Trophoblast cell (in vitro differentiated cells and primary cell): ENCODE data around the gene ARAF.

Experiments
- DNase-seq, 2 donors: peaks; one replicate each; pipeline ENCODE4 v3.0.0-alpha.2; 2016
- H2AFZ ChIP-seq: 2 replicates; pipeline ENCODE4 v1.6.1; 2013; ENCODE audit warnings: low read length, moderate library complexity, mild to moderate bottlenecking; ENCODE audit not compliant: insufficient read depth, poor library complexity
- H2AK5ac ChIP-seq: 2 replicates; pipeline ENCODE4 v1.6.1; 2013; ENCODE audit warnings: mild to moderate bottlenecking, low read length
- H2BK120ac ChIP-seq: 2 replicates; pipeline ENCODE4 v1.6.1; 2013; ENCODE audit warnings: low read length, mild to moderate bottlenecking, moderate library complexity; ENCODE audit not compliant: insufficient read depth, poor library complexity
- H2BK12ac ChIP-seq: 2 replicates; pipeline ENCODE4 v1.6.1; 2013; ENCODE audit warnings: mild to moderate bottlenecking, low read length, moderate library complexity
- H2BK5ac ChIP-seq: 2 replicates; pipeline ENCODE4 v1.6.1; 2013; ENCODE audit warnings: low read length, low read depth, moderate library complexity, mild to moderate bottlenecking; ENCODE audit not compliant: poor library complexity
- H3K14ac ChIP-seq: 2 replicates; pipeline ENCODE4 v1.6.1; 2013; ENCODE audit warnings: mild to moderate bottlenecking, low read length
- H3K18ac ChIP-seq: 2 replicates; pipeline ENCODE4 v1.6.1; 2013; ENCODE audit warnings: mild to moderate bottlenecking, low read length
- H3K23ac ChIP-seq: 2 replicates; pipeline ENCODE4 v1.6.1; 2013; ENCODE audit warnings: low read length
- H3K27ac ChIP-seq: 2 replicates; pipeline ENCODE4 v1.5.1; 2013; ENCODE audit warnings: low read depth, mild to moderate bottlenecking, inconsistent platforms, low read length, moderate library complexity
- H3K27me3 ChIP-seq: 2 replicates; pipeline ENCODE4 v1.6.1; 2013; ENCODE audit warnings: inconsistent platforms, mild to moderate bottlenecking, low read length, moderate library complexity; ENCODE audit not compliant: insufficient read depth
- H3K36me3 ChIP-seq, 2 experiments: 1 replicate in 1 of 2; 2 replicates in 1 of 2; pipeline ENCODE4 v1.6.1; 2013; ENCODE audit warnings: low read length in 2 of 2, mild to moderate bottlenecking in 2 of 2, moderate library complexity in 1 of 2; ENCODE audit not compliant: insufficient read depth in 2 of 2, control insufficient read depth in 1 of 2
- H3K4ac ChIP-seq: 2 replicates; pipeline ENCODE4 v1.6.1; 2013; ENCODE audit warnings: low read depth, mild to moderate bottlenecking, low read length, moderate library complexity
- H3K4me1 ChIP-seq, 2 experiments: 1 replicate in 1 of 2; 2 replicates in 1 of 2; pipeline ENCODE4 v1.6.1; 2013; ENCODE audit warnings: low read length in 2 of 2, mild to moderate bottlenecking in 2 of 2, moderate library complexity in 1 of 2; ENCODE audit not compliant: insufficient read depth in 2 of 2, control insufficient read depth in 1 of 2
- H3K4me2 ChIP-seq: 2 replicates; pipeline ENCODE4 v1.6.1; 2013; ENCODE audit warnings: inconsistent platforms, mild to moderate bottlenecking, low read length, moderate library complexity
- H3K4me3 ChIP-seq: 2 replicates; pipeline ENCODE4 v1.5.1; 2013; ENCODE audit warnings: mild to moderate bottlenecking, low read depth, low read length, inconsistent platforms
- H3K79me1 ChIP-seq: one replicate; pipeline ENCODE4 v1.6.1; 2013; ENCODE audit warnings: low read length
- H3K79me2 ChIP-seq: 2 replicates; pipeline ENCODE4 v1.6.1; 2013; ENCODE audit warnings: low read length, mild to moderate bottlenecking; ENCODE audit not compliant: control insufficient read depth, insufficient read depth, poor library complexity
- H3K9ac ChIP-seq: 2 replicates; pipeline ENCODE4 v1.6.1; 2013; ENCODE audit warnings: mild to moderate bottlenecking, low read length
- H3K9me3 ChIP-seq: 2 replicates; pipeline ENCODE4 v1.6.1; 2013; ENCODE audit warnings: low read depth, mild to moderate bottlenecking, control low read depth, inconsistent platforms, low read length; ENCODE audit not compliant: insufficient read depth
- H4K12ac ChIP-seq: 2 replicates; pipeline ENCODE4 v1.6.1; 2013; ENCODE audit warnings: low read depth, mild to moderate bottlenecking, low read length, moderate library complexity
- H4K8ac ChIP-seq: 2 replicates; pipeline ENCODE4 v1.6.1; 2013; ENCODE audit warnings: low read depth, mild to moderate bottlenecking, low read length, moderate library complexity
- H4K91ac ChIP-seq: one replicate; pipeline ENCODE4 v1.6.1; 2013; ENCODE audit warnings: low read depth, mild to moderate bottlenecking, low read length, moderate library complexity
- WGBS: extraction: QIAGEN DNeasy Blood & Tissue Kit; methylation state at CpG from one replicate; pipeline ENCODE4 v1.1.7; 2013; ENCODE audit warnings: missing lambda C conversion rate; ENCODE audit not compliant: insufficient read length, insufficient coverage; ENCODE audit errors: extremely low coverage; 5-methylcytosine and 5-hydroxymethylcytosine counted together

ARAF gene

GRCh38 chrX:47543496-47543895, 17.5 kb upstream of the ARAF start:
- Histone ChIP-seq H2BK12ac (no peak overlapping the region), H3K4me1 (no peaks in the 10 kb centered on the region), H3K79me2 (no peaks in the 10 kb centered on the region), H4K91ac (peak overlapping the region; percentile 37), H3K18ac (no peak overlapping the region), H3K79me1 (peaks cover 2% of the 10 kb centered on the region), H3K36me3 (no peaks in the 10 kb centered on the region), H3K9ac (no peak overlapping the region), H3K14ac (no peak overlapping the region), H2AK5ac (no peak overlapping the region), H3K9me3 (no peaks in the 10 kb centered on the region), H3K27me3 (no peaks in the 10 kb centered on the region), H2BK5ac (no peak overlapping the region), H2BK120ac (no peak overlapping the region), H4K8ac (no peak overlapping the region), H4K12ac (no peak overlapping the region), H3K4ac (no peak overlapping the region), H2AFZ (no peak overlapping the region), H3K4me3 (no peak overlapping the region), H3K23ac (no peak overlapping the region), H3K4me2 (no peak overlapping the region), H3K27ac (no peak overlapping the region)
- WGBS = no CpG with 5 or more reads among the region's 5 CpGs
- DNase-seq = no peak

GRCh38 chrX:47556045-47556623, 4.9 kb upstream of the ARAF start:
- H3K79me2 ChIP-seq = peaks cover 1% of the 10 kb centered on the region
- peak overlapping the region; percentile 6 for H3K18ac ChIP-seq
- WGBS = no CpG with 5 or more reads among the region's 20 CpGs
- no peak overlapping the region for H2BK12ac ChIP-seq
- no peak overlapping the region for H2AK5ac ChIP-seq
- H2BK5ac ChIP-seq = no peak overlapping the region
- no peak overlapping the region for H2AFZ ChIP-seq
- H3K27me3 ChIP-seq = no peaks in the 10 kb centered on the region
- H4K91ac ChIP-seq = peak overlapping the region; percentile 55
- no peaks in the 10 kb centered on the region for H3K9me3 ChIP-seq
- no peak overlapping the region for H3K9ac ChIP-seq
- peaks cover 5% of the 10 kb centered on the region for H3K79me1 ChIP-seq
- H4K12ac ChIP-seq = peak overlapping the region; percentile 63
- DNase-seq = peak; percentile 32 to 43
- no peak overlapping the region for H3K27ac ChIP-seq
- no peak overlapping the region for H3K4ac ChIP-seq
- H3K14ac ChIP-seq = peak overlapping the region; percentile 4
- peak overlapping the region; percentile 87 for H4K8ac ChIP-seq
- no peak overlapping the region for H3K23ac ChIP-seq
- no peaks in the 10 kb centered on the region for H3K36me3 ChIP-seq
- no peak overlapping the region for H2BK120ac ChIP-seq
- H3K4me3 ChIP-seq = peak overlapping the region; percentile 49
- H3K4me1 ChIP-seq = no peaks in the 10 kb centered on the region
- H3K4me2 ChIP-seq = peak overlapping the region; percentile 29

- H2AFZ ChIP-seq = no peak overlapping the region
- H2AK5ac ChIP-seq = no peak overlapping the region
- no peak overlapping the region for H3K18ac ChIP-seq
- no peak overlapping the region for H2BK5ac ChIP-seq
- H3K9ac ChIP-seq = no peak overlapping the region
- no peak for DNase-seq
- no peaks in the 10 kb centered on the region for H3K9me3 ChIP-seq
- no CpG with 5 or more reads among the region's 3 CpGs for WGBS
- H3K4me1 ChIP-seq = peaks cover 3% of the 10 kb centered on the region in 2 experiments
- no peaks in the 10 kb centered on the region for H3K27me3 ChIP-seq
- H3K79me2 ChIP-seq = peaks cover 2% of the 10 kb centered on the region
- no peak overlapping the region for H3K27ac ChIP-seq
- H4K8ac ChIP-seq = no peak overlapping the region
- no peak overlapping the region for H2BK120ac ChIP-seq
- H3K4me3 ChIP-seq = no peak overlapping the region
- peaks cover 8% of the 10 kb centered on the region for H3K79me1 ChIP-seq
- H4K91ac ChIP-seq = no peak overlapping the region
- no peak overlapping the region for H4K12ac ChIP-seq
- peaks cover 6% of the 10 kb centered on the region in 2 experiments for H3K36me3 ChIP-seq
- H2BK12ac ChIP-seq = no peak overlapping the region
- no peak overlapping the region for H3K4me2 ChIP-seq
- H3K14ac ChIP-seq = no peak overlapping the region
- H3K23ac ChIP-seq = no peak overlapping the region
- H3K4ac ChIP-seq = no peak overlapping the region
Observed at GRCh38 chrX:47558436-47558835, 2.6 kb upstream of the ARAF start.

- Histone ChIP-seq H3K14ac (no peak overlapping the region), H3K27me3 (no peaks in the 10 kb centered on the region), H2AK5ac (no peak overlapping the region), H2BK120ac (peak overlapping the region; percentile 7), H4K91ac (peak overlapping the region; percentile 70), H2AFZ (no peak overlapping the region), H2BK5ac (peak overlapping the region; percentile 21), H3K9ac (no peak overlapping the region), H3K4me3 (no peak overlapping the region), H2BK12ac (no peak overlapping the region), H4K12ac (peak overlapping the region; percentile 22), H4K8ac (peak overlapping the region; percentile 61), H3K79me1 (peaks cover 8% of the 10 kb centered on the region), H3K4me2 (peak overlapping the region; percentile 92), H3K27ac (no peak overlapping the region), H3K36me3 (peaks cover 12 to 19% of the 10 kb centered on the region in 2 experiments), H3K23ac (no peak overlapping the region), H3K4me1 (peaks cover 3% of the 10 kb centered on the region in 2 experiments), H3K79me2 (peaks cover 2% of the 10 kb centered on the region), H3K9me3 (no peaks in the 10 kb centered on the region), H3K4ac (peak overlapping the region; percentile 4), H3K18ac (no peak overlapping the region)
- no peak for DNase-seq
- no CpG with 5 or more reads among the region's 15 CpGs for WGBS
Observed at GRCh38 chrX:47560179-47560933, 649 bp upstream of the ARAF start.
